Measurements from ENCODE around the gene GRAP.
"Not testable (repeated sequence)": the region's sequence is repeated elsewhere in the genome, so short reads cannot be mapped to it uniquely, and the experiment has no call there.

Gene GRAP

DNA sequence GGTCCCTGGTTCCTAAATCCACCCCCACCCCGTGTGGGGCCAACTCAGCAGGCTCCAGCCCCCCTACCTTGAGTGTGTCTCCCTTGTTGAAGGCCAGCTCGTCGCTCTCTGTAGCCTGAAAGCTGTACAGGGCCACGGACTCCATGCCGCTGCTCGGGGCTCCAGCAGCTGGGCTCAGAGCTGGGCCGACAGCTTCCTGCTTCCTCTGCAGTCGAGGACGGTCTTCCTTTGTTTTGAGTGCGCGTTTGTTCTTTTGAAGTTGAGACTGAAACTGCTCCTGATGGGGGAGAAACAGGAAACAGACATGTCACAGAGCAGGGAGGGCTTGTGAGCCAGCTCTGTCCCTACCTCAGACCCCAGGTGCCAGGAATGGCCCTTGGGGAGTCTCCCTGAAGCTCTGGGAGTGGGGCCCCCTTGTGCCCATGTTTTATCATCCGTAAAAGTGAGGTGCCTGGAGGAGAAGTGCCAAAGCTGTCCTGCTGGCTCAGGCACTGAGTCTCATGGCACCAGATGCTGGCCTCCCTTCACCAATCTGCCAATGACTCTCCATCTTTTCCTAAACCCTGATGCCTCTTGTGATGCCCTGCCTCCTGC, at the start of gene GRAP:
TSS of gene GRAP (minus strand) at position 176 of the 594 bp plus-strand sequence. CDS start at position 145, 31 bp downstream.
- DNase-seq, result not testable (repeated sequence)

DNA sequence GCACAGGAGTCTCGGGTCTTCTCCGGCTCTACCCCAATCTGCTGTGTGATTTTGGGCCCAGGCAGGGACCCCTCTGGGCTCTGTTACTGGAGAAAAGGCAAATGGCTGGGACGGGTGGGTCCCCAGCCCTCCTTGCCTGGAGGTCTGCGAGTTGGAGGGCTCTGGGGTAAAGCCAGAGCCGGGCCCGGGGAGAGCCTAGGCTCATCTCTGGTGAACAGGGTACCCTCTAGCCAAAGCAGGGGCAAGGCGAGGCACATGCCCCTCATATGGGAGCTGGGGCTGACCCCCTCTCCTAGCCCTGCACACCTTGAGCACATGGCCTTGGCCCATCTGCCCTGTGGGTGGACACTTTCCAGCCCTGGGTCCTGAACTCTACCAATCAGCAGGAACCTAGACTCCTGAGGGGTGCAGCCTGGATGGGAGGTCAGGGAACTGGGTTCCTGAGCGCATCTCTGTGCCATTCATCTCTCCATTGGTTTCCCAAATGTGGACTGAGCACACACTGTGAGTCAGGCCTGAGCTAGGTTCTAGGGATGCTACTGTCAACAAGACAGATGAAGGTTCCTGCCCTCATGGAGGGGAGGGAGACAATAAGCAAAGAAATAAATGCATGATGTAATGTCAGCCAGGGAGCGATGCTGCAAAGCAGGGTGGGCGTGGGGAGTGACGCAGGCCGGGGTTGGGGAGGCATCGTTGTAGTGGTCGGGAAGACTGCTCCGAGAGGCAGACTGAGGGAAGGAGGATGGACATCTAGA, 47.1 kb upstream of the GRAP start:
- not testable (repeated sequence) for DNase-seq

DNA sequence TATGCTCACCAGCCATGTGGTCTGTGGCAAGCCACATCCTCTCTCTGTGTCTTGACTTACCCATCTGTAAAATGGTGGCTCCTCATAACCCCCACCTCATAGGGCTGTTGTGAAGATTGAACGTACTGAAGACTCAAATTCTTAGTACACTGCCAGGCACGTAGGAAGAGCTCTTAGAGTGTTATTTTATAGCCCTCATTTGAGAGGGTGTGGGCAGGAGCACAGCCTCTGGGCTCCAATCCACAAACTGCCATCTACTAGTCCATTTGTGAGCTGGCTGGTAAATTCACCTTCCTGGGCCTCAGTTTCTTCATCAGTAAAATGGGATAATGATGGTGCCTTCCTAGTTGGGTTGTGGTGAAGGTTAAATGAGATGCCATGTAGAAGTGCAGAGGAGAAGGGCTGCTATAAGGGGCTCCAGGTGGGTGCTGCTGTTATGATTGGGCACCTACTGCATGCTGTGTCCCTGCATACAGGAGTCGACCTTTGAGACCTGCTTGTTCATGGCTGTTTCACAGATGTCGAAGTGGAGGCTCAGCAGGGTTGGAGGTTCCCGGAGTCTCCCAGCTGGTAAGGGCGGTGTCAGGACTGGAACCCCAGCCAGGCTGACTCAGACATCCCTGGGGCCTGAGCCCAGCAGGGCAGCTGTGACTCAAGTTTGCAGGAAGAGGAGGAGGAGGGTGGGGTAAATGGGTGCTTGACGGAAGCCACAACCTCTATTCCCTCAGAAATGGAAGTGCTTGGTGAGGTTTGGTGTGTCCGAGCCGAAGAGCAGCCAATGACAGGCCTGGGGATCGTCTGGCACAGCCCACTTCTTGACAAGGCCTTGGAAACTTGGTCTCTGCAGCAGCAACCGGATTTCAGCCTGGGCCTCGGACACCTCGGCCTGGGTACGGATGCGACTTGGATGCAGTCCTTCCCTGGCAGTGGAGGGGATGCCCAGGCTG, 46.3 kb upstream of the GRAP start:
- not testable (repeated sequence) for DNase-seq

DNA sequence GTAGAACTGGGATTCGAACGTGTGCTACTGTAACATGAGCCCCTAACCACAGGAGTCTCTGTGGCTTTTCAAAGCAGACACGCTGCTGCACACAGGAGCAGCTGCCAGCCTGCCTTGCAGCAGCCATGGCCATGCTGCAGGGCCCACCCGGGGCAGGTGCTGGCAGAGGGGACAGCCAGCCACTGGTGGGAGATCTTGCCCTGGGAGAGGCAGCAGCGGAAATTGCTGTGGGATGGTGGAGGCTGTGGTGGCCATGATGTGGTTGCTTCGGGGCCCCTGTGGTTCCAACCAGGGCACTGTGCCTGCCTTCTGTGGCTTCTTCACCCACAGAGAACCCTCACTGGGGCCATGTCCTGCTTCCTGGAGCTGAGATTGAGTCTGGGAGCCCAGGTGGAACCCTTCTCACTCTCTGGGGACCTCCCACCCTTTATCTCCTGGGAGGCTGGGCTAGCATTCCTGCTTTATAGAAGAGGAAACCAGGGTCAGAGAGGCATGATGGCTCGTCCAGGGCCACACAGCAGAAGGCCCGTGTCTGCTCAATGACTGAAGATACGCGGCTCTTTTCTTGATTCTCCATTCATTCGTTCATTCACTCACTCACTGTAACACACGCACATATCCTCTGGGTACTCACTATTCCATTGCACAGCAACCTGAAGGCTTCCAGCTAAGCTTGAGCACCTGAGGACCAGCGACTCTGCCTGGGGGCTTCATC, 43.5 kb upstream of the GRAP start:
- DNase-seq, result not testable (repeated sequence)

DNA sequence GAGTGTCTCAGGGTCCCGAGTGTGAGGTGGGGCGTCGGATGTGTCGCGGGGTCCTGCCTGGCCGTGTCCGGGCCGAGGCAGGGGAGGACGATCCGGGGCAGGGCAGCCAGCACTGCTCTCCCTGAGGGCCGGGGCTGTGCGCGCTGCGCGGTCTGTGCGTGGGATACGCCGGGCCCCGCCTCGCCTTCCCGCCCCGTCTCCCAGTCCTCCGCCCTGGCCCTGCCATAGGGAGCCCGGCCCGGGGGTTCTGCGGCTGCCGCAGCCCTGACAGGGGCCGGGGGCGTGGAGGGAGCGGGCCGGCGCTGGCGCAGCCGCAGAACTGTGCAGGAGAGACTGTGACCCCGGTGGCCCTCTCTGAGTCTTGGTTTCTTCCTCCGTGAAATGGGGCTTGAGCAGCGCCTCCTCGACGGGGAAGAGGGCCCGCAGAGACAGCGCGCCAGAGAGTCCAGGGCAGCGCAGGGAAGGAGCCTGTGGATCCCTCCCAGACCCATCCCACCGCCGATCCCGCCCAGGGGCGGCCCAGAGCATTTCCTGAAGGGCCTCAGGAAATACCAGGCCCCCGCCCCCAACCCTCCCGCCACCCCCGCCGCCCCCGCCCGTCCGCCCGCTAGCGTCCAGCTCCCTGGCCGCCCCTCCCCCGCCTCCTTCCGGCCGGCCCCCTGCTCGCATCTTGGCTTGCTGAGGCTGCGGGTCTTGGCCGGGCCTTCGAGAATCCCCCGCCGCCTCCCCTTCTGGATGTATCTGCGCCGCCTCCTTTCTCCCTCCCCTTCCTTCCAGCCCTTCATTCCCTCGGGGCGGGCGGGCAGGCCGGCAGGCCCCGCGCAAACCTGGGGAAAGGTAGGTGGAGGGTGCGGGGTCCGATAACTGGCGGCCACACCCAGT, 42.3 kb upstream of the GRAP start:
- DNase-seq, result not testable (repeated sequence)

DNA sequence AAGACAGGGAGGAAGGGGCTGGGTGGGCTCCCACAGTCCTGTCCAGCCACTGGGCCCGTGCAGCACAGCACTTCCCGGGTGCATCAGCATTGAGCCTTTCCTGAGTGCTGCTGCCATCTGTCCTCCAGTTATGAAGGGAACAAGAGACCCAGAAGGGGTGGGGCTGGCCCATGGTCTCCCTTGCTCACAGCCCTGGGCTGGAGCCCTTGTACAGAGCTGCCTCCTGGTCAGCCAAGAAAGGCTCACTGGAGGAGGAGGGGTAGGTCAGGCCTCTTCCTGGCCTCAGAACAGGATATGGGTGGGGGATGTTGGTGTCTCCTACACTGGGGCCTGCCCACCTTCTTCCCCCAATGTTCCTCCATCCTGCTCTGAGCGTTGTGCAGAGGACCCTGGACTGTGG, 30.6 kb upstream of the GRAP start:
- not testable (repeated sequence) for DNase-seq

DNA sequence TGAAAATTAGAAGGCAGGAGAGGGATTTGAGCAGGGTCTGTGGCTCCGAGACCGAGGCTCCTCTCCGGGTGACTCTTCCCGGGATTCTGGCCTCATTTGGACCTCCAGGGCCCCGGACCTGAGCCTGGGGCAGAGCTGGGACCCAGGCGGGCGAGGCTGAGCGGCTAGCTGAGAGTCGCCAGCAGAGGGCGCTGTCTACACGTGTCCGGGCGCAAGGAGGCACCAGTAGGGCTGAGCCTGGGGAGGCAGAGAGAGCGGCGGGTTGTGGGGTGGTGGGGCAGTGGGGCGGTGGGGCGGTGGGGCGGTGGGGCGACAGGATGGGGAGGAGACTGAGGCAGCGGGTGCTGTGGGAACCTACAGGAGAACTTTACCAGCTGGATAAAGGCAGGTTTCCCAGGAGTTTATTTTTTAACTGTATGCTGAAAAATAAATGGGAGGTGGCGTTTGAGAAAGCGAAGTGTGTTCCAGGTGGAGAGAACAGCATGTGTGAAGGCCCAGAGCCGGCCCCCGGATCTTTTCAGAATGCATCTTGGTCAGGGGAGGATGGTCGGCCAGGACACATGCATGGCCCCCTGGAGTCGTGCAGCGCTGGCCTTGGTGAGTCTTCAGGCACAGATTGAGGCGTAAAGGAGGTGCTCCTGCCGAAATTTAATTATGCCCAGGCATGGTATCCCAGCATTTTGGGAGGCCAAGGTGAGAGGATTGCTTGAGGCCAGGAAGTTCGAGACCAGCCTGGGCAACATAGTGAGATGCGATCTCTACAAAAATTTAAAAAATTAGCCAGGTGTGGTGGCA, 29.8 kb upstream of the GRAP start:
- peak in 1 of 2 experiments; percentile 21 for DNase-seq

DNA sequence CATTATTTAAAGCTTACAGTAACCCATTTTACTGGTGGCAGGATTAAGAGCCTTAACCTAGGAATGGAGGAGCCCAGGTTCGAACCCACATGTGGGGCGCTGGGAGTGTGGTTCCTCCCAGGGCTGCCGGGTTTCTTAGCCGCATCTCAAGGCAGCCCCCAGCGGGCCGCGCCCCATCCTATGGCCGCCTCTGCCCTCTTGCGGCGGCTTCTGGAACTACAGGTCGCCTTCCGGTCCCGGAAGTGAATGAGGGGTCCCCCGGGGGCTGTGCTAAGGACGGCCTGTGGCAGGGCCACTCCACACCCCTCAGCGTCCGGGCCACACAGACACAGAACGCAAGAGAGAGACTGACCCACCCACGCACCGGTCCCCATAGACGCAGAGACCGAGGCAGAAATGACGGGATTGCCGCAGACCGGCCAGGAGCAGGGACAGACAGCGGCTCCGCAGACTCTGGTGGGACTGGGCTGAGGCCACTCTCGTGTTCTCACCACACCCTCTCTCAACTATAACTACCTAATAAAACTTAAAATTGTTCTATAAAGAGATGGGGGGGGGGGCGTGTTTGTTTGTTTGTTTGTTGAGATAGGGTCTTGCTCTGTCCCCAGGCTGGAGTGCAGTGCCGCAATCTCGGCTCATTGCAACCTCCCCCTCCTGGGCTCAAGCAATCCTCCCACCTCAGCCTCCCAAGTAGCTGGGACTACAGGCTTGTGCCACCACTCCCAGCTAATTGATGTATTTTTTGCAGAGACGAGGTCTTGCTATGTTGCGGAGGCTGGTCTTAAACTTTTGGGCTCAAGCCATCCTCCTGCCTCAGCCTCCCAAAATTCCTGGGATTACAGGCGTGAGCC, 23.8 kb upstream of the GRAP start:
- DNase-seq, result not testable (repeated sequence)

DNA sequence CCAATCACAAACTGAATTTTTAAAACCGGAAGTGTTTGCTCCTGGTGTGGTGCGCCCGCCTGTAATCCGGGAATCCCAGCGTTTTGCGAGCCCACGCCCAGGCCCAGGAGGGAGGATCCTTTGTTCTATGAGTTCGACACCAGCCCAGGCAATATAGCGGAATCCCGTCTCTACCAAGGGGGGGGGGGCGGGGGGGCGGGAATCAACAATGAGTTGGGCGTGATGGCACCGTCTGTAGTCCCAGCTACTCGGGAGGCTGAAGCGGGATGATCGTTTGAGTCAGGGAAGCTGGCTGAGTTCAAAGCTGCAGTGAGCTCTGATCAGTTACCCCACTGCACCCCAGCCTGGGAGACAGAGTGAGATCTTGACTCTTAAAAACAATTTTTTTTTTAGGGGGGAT, 17.6 kb upstream of the GRAP start:
- not testable (repeated sequence) for DNase-seq

DNA sequence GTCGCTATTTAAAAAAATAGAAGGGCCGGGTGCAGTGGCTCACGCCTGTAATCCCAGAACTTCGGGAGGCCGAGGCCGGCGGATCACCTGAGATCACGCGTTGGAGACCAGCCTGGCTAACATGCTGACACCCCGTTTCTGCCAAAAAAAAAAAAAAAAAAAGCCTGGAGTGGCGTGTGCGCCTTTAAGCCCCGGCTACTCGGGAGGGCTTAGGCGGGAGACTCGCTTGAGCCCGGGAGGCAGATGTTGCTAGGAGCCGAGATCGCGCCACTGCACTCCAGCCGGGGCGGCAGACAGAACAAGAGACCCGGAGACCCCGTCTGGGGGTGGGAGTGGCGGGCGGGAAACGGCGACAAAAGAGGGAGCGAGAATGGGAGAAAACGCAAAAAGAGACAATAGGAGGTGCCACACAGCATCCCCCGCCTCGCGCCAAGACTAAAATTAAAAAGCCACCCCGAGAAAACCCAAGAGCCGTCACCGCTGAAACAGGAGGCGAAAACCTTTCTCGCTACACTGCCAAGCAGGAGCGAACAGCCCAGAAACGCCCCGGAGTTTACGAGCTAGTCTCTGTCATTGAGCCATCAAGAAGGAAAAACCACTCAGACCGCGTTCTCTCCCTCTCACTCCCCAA, 16.7 kb upstream of the GRAP start:
- peak; percentile 94 to 97 for DNase-seq

DNA sequence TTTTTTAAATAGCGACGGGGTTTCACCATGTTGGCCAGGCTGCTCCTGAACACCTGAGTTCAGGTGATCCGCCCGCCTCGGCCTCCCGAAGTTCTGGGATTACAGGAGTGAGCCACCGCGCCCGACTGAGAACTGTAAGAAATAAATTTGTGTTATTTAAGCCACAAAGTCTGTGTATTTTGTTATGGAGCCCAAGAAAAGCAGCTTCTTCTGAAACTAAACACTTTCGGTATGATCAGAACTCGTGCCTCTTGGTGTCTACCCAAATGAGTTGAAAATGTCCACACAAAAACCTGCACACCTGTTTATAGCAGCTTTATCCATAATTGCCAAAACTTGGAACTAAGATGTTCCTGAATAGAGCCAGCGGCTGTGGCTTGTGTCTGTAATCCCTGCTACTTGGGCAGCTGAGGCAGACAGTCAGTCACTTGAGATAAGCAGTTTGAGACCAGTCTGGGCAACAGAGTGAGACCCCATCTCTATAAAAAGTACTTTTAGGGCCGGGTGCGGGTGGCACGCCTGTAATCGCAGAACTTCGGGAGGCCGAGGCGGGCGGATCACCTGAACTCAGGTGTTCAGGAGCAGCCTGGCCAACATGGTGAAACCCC, 16.1 kb upstream of the GRAP start:
- not testable (repeated sequence) for DNase-seq

DNA sequence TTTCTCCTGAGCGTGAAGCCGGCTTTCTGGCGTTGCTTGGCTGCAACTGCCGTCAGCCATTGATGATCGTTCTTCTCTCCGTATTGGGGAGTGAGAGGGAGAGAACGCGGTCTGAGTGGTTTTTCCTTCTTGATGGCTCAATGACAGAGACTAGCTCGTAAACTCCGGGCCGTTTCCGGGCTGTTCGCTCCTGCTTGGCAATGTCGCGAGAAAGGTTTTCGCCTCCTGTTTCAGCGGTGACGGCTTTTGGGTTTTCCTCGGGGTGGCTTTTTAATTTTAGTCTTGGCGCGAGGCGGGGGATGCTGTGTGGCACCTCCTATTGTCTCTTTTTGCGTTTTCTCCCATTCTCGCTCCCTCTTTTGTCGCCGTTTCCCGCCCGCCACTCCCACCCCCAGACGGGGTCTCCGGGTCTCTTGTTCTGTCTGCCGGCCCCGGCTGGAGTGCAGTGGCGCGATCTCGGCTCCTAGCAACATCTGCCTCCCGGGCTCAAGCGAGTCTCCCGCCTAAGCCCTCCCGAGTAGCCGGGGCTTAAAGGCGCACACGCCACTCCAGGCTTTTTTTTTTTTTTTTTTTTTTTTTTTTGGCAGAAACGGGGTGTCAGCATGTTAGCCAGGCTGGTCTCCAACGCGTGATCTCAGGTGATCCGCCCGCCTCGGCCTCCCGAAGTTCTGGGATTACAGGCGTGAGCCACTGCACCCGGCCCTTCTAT, 15.4 kb upstream of the GRAP start:
- not testable (repeated sequence) for DNase-seq

DNA sequence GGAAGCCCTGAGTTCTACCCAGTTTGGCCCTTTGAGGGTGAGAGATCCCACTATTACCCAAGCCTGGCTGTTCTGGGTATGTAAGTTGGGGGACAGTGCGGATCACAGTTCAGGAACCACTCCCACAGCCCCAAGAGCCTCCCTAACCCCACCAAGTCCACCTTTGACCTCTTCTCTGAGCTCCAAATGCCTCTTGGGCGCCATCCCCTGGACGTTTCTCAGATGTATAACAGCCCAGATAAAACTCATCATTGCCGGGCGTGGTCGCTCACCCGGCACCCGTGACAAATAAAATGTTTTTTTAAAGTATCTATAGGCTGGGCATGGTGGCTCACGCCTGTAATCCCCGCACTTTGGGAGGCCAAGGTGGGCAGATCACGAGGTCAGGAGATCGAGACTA, 8.7 kb upstream of the GRAP start:
- DNase-seq, result not testable (repeated sequence)

DNA sequence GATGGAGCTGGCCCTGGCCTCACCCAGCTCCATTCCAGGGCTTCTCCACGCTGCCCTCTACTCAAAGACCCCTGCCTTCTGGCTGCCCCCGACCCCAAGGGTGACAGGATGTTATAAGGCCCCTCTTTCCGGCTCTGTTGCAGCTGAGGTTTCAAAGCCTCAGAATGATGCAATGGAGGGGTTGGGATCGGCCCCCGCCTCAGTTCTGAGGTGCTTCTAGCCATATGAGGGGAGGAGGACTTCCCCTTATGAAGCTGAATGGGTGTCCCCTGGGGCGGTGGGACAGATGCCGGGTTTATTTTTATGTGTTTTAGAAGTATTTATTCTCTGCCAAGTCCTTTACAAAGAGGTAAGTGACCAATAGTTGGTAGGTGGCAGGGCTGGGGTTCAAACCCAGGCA, 2.1 kb upstream of the GRAP start:
- DNase-seq, result not testable (repeated sequence)

DNA sequence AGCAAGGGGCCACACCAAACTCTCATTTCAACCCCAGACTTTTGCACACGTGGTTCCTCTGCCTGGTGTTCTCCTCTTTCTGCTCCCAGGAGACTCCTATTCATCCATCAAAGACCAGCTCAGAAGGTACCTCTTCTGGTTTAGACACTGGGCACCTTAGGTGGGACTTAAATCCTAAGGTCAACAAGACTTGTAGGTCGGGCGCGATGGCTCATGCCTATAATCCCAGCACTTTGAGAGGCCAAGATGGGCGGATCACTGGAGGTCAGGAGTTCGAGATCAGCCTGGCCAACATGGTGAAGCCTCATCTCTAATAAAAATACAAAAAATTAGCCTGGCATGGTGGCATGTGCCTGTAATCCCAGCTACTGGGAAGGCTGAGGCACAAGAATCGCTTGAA, 753 bp upstream of the GRAP start:
- not testable (repeated sequence) for DNase-seq

DNA sequence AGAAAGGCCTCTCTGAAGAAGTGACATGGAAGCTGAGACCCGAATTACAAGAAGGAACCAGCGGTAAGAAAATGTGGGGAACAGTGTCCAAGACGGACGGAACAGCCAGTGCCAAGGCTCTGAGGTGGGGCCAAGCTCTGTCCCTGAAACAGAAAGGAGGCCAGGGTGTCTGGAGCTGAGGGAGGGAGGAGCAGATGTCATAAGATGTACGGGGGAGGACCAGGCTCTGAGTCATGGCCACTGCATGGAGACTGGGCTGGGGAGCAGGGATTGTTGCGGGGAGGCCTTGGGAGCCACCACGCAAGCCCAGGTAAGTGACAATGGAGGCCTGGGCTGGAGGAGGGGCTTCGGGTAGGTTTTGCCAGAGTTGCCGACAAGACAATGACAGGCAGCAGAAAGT, 2.1 kb downstream of the GRAP start:
- DNase-seq, result not testable (repeated sequence)

DNA sequence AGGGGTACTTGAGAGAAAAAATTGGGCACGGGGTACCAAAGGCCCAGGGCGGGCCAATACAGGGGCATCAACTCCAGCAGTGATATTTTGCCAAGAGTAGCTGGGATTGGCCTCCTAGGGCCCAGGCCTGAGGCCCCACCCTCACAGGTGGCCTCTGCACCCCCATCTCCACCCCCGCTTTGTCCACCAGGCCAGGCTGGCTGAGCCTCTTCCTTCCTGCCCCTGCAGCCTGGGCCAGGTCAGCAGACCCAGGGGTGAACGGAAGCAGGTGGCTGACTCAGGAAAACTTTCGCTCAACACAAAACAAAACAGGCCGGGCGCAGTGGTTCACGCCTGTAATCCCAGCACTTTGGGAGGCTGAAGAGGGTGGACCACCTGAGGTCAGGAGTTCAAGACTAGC, 3.7 kb downstream of the GRAP start:
- not testable (repeated sequence) for DNase-seq

DNA sequence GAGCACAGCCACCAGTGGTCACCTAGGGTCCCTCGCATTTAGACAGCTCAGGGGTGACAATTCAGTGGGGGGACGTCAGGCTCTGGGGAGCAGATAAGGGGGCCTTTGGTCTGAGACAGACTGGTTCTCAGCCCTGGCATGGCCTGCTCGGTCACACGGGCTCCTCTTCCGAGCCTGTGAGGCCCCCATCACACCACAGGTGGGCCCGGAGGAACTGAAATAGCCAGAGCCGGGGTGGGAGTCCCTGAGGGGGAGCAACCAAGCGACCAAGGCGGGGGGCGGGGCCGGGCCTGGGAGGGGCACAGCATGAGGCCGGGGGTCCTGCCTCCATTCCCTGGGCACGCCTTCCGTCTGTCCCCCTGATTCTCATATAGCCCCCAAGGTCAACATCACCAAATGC, 4.4 kb downstream of the GRAP start:
- not testable (repeated sequence) for DNase-seq
